Activated naive CD4-positive, alpha-beta T cell treated with anti-CD3 and anti-CD28 coated beads, Interleukin-2, amount 50 U/mL, for 24 hours (primary cell): ENCODE data around the gene KIF17.

ENCODE experiments used
- H3K27ac Mint-ChIP-seq: one replicate; pipeline ENCODE4 v1.8.0; 2021; ENCODE audit warnings: mild to moderate bottlenecking, mixed read lengths
- H3K27me3 Mint-ChIP-seq: one replicate; pipeline ENCODE4 v1.8.0; 2021; ENCODE audit warnings: mixed read lengths
- H3K36me3 Mint-ChIP-seq: one replicate; pipeline ENCODE4 v1.8.0; 2021; ENCODE audit warnings: mixed read lengths
- H3K4me1 Mint-ChIP-seq: one replicate; pipeline ENCODE4 v1.8.0; 2021; ENCODE audit warnings: mixed read lengths
- H3K4me3 Mint-ChIP-seq: one replicate; pipeline ENCODE4 v1.8.0; 2021; ENCODE audit warnings: mild to moderate bottlenecking, mixed read lengths
- H3K9me3 Mint-ChIP-seq: one replicate; pipeline ENCODE4 v1.8.0; 2021; ENCODE audit warnings: mixed read lengths

KIF17 gene

GRCh38 chr1:20730690-20731056, 12.9 kb upstream of the KIF17 start:
- Mint-ChIP-seq H3K4me1 (peaks cover 9% of the 10 kb centered on the region), H3K27me3 (peaks cover 8% of the 10 kb centered on the region), H3K27ac (no peak overlapping the region), H3K9me3 (no peaks in the 10 kb centered on the region), H3K4me3 (peak overlapping the region; percentile 78), H3K36me3 (peaks cover 3% of the 10 kb centered on the region)

GRCh38 chr1:20729990-20730689, 12.3 kb upstream of the KIF17 start:
- peak overlapping the region; percentile 61 for H3K4me3 Mint-ChIP-seq
- peak overlapping the region; percentile 2 for H3K27ac Mint-ChIP-seq
- peaks cover 9% of the 10 kb centered on the region for H3K4me1 Mint-ChIP-seq
- peaks cover 8% of the 10 kb centered on the region for H3K27me3 Mint-ChIP-seq
- no peaks in the 10 kb centered on the region for H3K9me3 Mint-ChIP-seq
- no peaks in the 10 kb centered on the region for H3K36me3 Mint-ChIP-seq

DNA sequence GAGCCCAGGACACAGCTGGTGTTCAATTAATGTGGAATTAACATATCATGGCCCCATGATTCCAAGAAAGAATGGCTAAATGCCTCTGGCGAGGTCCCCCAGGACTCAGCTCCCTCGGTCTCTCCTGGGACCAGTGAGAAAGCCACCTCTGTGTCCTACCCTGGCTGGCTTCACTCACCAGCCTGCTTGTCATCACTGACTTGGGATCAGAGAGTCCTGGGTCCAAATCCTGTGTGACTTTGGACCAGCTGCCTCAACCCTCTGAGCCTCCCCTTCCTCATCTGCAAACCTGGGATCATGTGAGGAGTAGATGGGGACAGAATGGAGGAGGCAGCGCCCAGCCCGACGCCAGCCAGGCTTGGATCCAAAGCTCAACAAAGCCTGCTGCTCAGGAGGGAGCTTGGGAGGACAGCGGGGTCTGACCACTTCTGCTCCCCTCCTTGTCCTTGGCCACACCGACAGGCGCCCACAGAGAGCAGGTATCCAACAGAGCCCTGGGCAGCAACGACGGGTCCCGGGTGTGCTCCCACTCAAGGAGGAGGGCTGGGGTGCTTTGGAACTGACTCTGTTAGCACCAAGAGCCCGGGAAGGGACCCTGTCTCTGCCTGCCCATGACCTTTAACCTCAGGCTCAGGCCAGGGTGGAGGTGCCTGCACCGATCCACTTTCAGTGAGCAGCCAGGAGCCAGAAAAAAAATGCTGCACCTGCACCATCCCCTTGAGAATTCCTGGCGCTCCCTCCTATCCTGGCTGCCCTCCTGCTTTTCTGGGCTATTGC, 11.5 kb upstream of the KIF17 start:
- no peak overlapping the region for H3K4me3 Mint-ChIP-seq
- H3K4me1 Mint-ChIP-seq, result peaks cover 9% of the 10 kb centered on the region
- H3K27ac Mint-ChIP-seq, result no peak overlapping the region
- no peaks in the 10 kb centered on the region for H3K9me3 Mint-ChIP-seq
- H3K36me3 Mint-ChIP-seq, result no peaks in the 10 kb centered on the region
- peaks cover 8% of the 10 kb centered on the region for H3K27me3 Mint-ChIP-seq

- no peak overlapping the region for H3K27ac Mint-ChIP-seq
- H3K4me3 Mint-ChIP-seq, result no peak overlapping the region
- H3K36me3 Mint-ChIP-seq, result no peaks in the 10 kb centered on the region
These were observed 10.8 kb upstream of the KIF17 start for GRCh38 chr1:20728371-20729154.

GRCh38 chr1:20727746-20728316, 10.0 kb upstream of the KIF17 start:
- peaks cover 8% of the 10 kb centered on the region for H3K27me3 Mint-ChIP-seq
- H3K4me1 Mint-ChIP-seq, result peaks cover under 1% of the 10 kb centered on the region
- no peaks in the 10 kb centered on the region for H3K36me3 Mint-ChIP-seq
- H3K27ac Mint-ChIP-seq, result no peak overlapping the region
- no peaks in the 10 kb centered on the region for H3K9me3 Mint-ChIP-seq
- no peak overlapping the region for H3K4me3 Mint-ChIP-seq

More at GRCh38 chr1:20728371-20729154, 10.8 kb upstream of the KIF17 start:
- Mint-ChIP-seq H3K27me3 (peaks cover 8% of the 10 kb centered on the region), H3K9me3 (no peaks in the 10 kb centered on the region), H3K4me1 (peaks cover 8% of the 10 kb centered on the region)

- Mint-ChIP-seq H3K9me3 (no peaks in the 10 kb centered on the region), H3K36me3 (no peaks in the 10 kb centered on the region), H3K4me1 (no peaks in the 10 kb centered on the region), H3K4me3 (no peak overlapping the region), H3K27ac (no peak overlapping the region), H3K27me3 (peaks cover 7% of the 10 kb centered on the region)
These were observed 9.3 kb upstream of the KIF17 start for GRCh38 chr1:20726932-20727745.

GRCh38 chr1:20726118-20726911, 8.5 kb upstream of the KIF17 start:
- no peak overlapping the region for H3K4me3 Mint-ChIP-seq
- no peak overlapping the region for H3K27ac Mint-ChIP-seq
- no peaks in the 10 kb centered on the region for H3K9me3 Mint-ChIP-seq
- no peaks in the 10 kb centered on the region for H3K4me1 Mint-ChIP-seq
- H3K27me3 Mint-ChIP-seq, result peaks cover 6% of the 10 kb centered on the region
- H3K36me3 Mint-ChIP-seq, result no peaks in the 10 kb centered on the region

DNA sequence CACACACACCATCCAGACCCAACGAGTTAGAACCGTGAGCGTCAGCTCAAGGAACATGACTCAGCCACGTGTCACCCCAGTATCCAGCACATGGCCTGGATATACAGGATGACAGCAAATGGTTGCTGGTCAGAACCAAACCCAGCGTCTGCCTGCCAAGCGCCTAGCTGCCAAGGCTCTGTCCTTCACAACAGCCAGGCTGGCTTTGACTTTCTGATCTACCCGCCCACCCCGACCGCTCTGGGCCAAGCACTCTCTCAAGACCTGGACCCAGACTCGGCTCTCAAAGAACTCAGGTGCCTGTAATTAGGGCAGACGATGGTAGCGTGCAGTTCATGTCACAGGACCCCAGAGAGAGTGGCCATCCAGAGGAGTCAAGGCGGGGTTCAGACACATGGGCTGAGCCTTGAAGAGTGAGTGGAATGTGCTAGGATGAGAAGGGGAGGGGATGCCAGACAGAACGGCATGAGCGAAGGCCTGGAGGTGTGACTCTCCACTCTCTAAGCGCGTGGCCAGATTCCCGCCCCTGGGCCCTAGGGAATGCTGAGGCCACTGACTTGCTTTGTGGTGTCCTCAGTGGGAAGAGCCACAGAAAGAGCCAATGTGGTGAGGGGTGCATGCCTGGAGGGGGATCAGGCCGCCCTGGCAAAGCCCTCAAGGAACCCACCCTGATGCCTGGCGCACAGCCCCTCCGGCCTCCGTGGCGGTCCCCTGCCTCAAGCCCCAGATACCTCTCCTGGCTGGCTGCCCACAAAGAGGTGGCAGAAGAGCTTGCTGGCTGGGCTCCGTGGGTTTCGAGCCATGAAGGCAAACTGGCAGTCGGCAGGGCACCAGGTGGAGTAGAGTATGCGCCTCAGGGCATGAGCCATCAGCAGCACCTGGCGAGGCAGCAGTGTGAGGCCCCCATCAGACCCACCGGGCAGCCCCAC, 7.6 kb upstream of the KIF17 start:
- Mint-ChIP-seq H3K4me1 (no peaks in the 10 kb centered on the region), H3K9me3 (no peaks in the 10 kb centered on the region), H3K36me3 (no peaks in the 10 kb centered on the region), H3K27ac (no peak overlapping the region), H3K27me3 (peaks cover 4% of the 10 kb centered on the region), H3K4me3 (no peak overlapping the region)

GRCh38 chr1:20724364-20725188, 6.8 kb upstream of the KIF17 start:
- H3K4me1 Mint-ChIP-seq, result no peaks in the 10 kb centered on the region
- H3K27ac Mint-ChIP-seq, result no peak overlapping the region
- no peaks in the 10 kb centered on the region for H3K27me3 Mint-ChIP-seq
- no peaks in the 10 kb centered on the region for H3K9me3 Mint-ChIP-seq
- H3K4me3 Mint-ChIP-seq, result no peak overlapping the region
- no peaks in the 10 kb centered on the region for H3K36me3 Mint-ChIP-seq

- no peaks in the 10 kb centered on the region for H3K36me3 Mint-ChIP-seq
- no peak overlapping the region for H3K4me3 Mint-ChIP-seq
- peaks cover 2% of the 10 kb centered on the region for H3K27me3 Mint-ChIP-seq
- no peaks in the 10 kb centered on the region for H3K9me3 Mint-ChIP-seq
- H3K4me1 Mint-ChIP-seq, result peaks cover 2% of the 10 kb centered on the region
- H3K27ac Mint-ChIP-seq, result no peak overlapping the region
These were observed 5.9 kb upstream of the KIF17 start for GRCh38 chr1:20723537-20724363.

- H3K9me3 Mint-ChIP-seq, result no peaks in the 10 kb centered on the region
- H3K27ac Mint-ChIP-seq, result no peak overlapping the region
- H3K4me1 Mint-ChIP-seq, result peaks cover 3% of the 10 kb centered on the region
- H3K27me3 Mint-ChIP-seq, result peaks cover 2% of the 10 kb centered on the region
- H3K36me3 Mint-ChIP-seq, result no peaks in the 10 kb centered on the region
- H3K4me3 Mint-ChIP-seq, result no peak overlapping the region
These were observed 5.3 kb upstream of the KIF17 start for GRCh38 chr1:20723159-20723536.
